Cardiac fibroblast (primary cell): ENCODE measurements around the gene FAM3D.
A peak's percentile ranks its signal among the peaks of the same experiment; 100 is the strongest.

ENCODE experiments used
- DNase-seq, 2 donors: peaks; one replicate each; pipeline versions ENCODE4 v3.0.0 to v3.0.0-alpha.2; 2010; ENCODE audit warnings: low read depth in 2 of 2
- H3K4me3 ChIP-seq, 2 donors: replicated peaks in 1 of 2; 1 replicate in 1 of 2; 2 replicates in 1 of 2; pipeline ENCODE4 v1.5.1; 2011; ENCODE audit warnings: low read depth in 2 of 2, low read length in 2 of 2, mild to moderate bottlenecking in 2 of 2, moderate library complexity in 1 of 2
- CTCF ChIP-seq: IDR thresholded peaks from one replicate; pipeline ENCODE4 v1.5.1; 2011; ENCODE audit warnings: low read depth, mild to moderate bottlenecking, low read length, inconsistent platforms

Gene FAM3D

GRCh38 chr3:58635371-58636285 lies 30.9 kb downstream of the FAM3D start:
- no peak for DNase-seq
- TF ChIP-seq CTCF: no peak
- H3K4me3 ChIP-seq: no peak overlapping the region

GRCh38 chr3:58633157-58633865 lies 33.3 kb downstream of the FAM3D start:
- H3K4me3 ChIP-seq: no peak overlapping the region
- DNase-seq: no peak
- no peak for TF ChIP-seq CTCF

- no peak for DNase-seq
- no peak for TF ChIP-seq CTCF
Observed at GRCh38 chr3:58631742-58632141, 34.8 kb downstream of the FAM3D start.

GRCh38 chr3:58630710-58631092 lies 35.9 kb downstream of the FAM3D start:
- no peak for TF ChIP-seq CTCF
- no peak for DNase-seq
- H3K4me3 ChIP-seq: no peak overlapping the region

More at GRCh38 chr3:58631742-58632141, 34.8 kb downstream of the FAM3D start:
- H3K4me3 ChIP-seq: no peak overlapping the region

GRCh38 chr3:58630076-58630709 lies 36.4 kb downstream of the FAM3D start:
- no peak overlapping the region for H3K4me3 ChIP-seq
- TF ChIP-seq CTCF: peak; percentile 86
- DNase-seq: peak; percentile 67 to 76

GRCh38 chr3:58629629-58630028 lies 36.9 kb downstream of the FAM3D start:
- DNase-seq: no peak
- no peak overlapping the region for H3K4me3 ChIP-seq
- TF ChIP-seq CTCF: no peak
